HepG2 (cell line): ENCODE measurements around the gene FBXL20. TPM values are rescaled to one million over a fixed set of nuclear protein-coding genes. Genes with fewer than 3 reads are reported as not detected.

Source experiments
- DPF2 ChIP-seq: sonication (generic); formaldehyde crosslinking; IDR thresholded peaks from 2 replicates; pipeline ENCODE4 v1.4.0; 2020; ENCODE audit warnings: mild to moderate bottlenecking, low read depth, missing genetic modification reagents, borderline replicate concordance
- FOXA1 ChIP-seq, 2 experiments: fragments of 450-650 bp in 1 of 2; sonication (generic) in 1 of 2; formaldehyde crosslinking in 1 of 2; IDR thresholded peaks; 2 replicates each; pipeline versions ENCODE4 v1.4.0 to v1.6.1; 2016 to 2020; ENCODE audit warnings: missing genetic modification reagents in 1 of 2
- GABPB1 ChIP-seq: IDR thresholded peaks from 2 replicates; pipeline ENCODE4 v1.6.1; 2016; ENCODE audit warnings: mild to moderate bottlenecking, missing genetic modification reagents, moderate library complexity, missing compliant biosample characterization
- HDAC2 ChIP-seq: sonication (generic); formaldehyde crosslinking; IDR thresholded peaks from 2 replicates; pipeline ENCODE4 v1.4.0; 2020; ENCODE audit warnings: missing genetic modification reagents
- MIXL1 ChIP-seq: IDR thresholded peaks from 2 replicates; pipeline ENCODE4 v1.6.1; 2016
- NFATC3 ChIP-seq: sonication (generic); formaldehyde crosslinking; IDR thresholded peaks from 2 replicates; pipeline ENCODE4 v1.5.1; 2020; ENCODE audit warnings: mild to moderate bottlenecking, missing genetic modification reagents
- NFE2L2 ChIP-seq: fragments of 150-350 bp; IDR thresholded peaks from 2 replicates; pipeline ENCODE4 v1.6.1; 2014; ENCODE audit warnings: low read length
- PTBP1 ChIP-seq: fragments of 200-400 bp; formaldehyde crosslinking; IDR thresholded peaks from 2 replicates; pipeline ENCODE4 v1.6.1; 2018; ENCODE audit warnings: low read length, low read depth; ENCODE audit not compliant: poor library complexity, severe bottlenecking
- THRA ChIP-seq: sonication (generic); formaldehyde crosslinking; IDR thresholded peaks from 2 replicates; pipeline ENCODE4 v1.4.0; 2020; ENCODE audit warnings: missing genetic modification reagents, borderline replicate concordance
- XRCC5 ChIP-seq: fragments of 200-400 bp; formaldehyde crosslinking; optimal IDR thresholded peaks from 2 replicates; pipeline ENCODE3; 2017; ENCODE audit warnings: mild to moderate bottlenecking, low read length
- ZNF207 ChIP-seq: fragments of 450-650 bp; IDR thresholded peaks from 2 replicates; pipeline ENCODE4 v1.6.1; 2016; ENCODE audit warnings: antibody characterized with exemption, borderline replicate concordance
- ZNF292 ChIP-seq: sonication (generic); formaldehyde crosslinking; IDR thresholded peaks from 2 replicates; pipeline ENCODE4 v1.8.1; 2022; ENCODE audit warnings: mild to moderate bottlenecking, low read depth, missing genetic modification reagents, borderline replicate concordance
- ZNF329 ChIP-seq: sonication (generic); formaldehyde crosslinking; IDR thresholded peaks from 2 replicates; pipeline ENCODE4 v1.9.0; 2021; ENCODE audit warnings: low read depth, mild to moderate bottlenecking, missing genetic modification reagents
- ZNF501 ChIP-seq: sonication (generic); formaldehyde crosslinking; IDR thresholded peaks from 2 replicates; pipeline ENCODE4 v1.5.1; 2020; ENCODE audit warnings: mild to moderate bottlenecking, moderate library complexity, missing genetic modification reagents
- polyA plus RNA-seq, 8 experiments: library from polyadenylated mRNA; depleted of rRNA in 3 of 8; stranded (reverse) in 7 of 8; unstranded in 1 of 8; fragments of >200 nt; fragmentation: Illumina TruSeq in 4 of 8; extraction: Trizol in 4 of 8; gene quantifications; 2 replicates each; pipeline versions ENCODE4 v1.2.1 to v1.2.3, GENCODE V29; 2011 to 2016; ENCODE audit warnings: low read depth in 4 of 8, missing spikeins in 1 of 8, mixed read lengths in 1 of 8; ENCODE audit not compliant: insufficient read depth in 1 of 8
- total RNA-seq, 5 experiments: library from RNA; depleted of rRNA; stranded (reverse); fragments of >200 nt; fragmentation: Illumina TruSeq; extraction: Trizol; gene quantifications; 2 replicates each; pipeline ENCODE4 v1.2.3, GENCODE V29; 2016; ENCODE audit warnings: low read depth in 1 of 5
- TF ChIP-seq, protein P1 (sequence below): sonication (generic); formaldehyde crosslinking; IDR thresholded peaks from 2 replicates; pipeline ENCODE4 v1.5.0; 2020; ENCODE audit warnings: mild to moderate bottlenecking, missing genetic modification reagents, moderate library complexity
- TF ChIP-seq, protein P2 (sequence below): IDR thresholded peaks from 2 replicates; pipeline ENCODE4 v1.6.1; 2016; ENCODE audit warnings: missing genetic modification reagents, missing compliant biosample characterization
- TF ChIP-seq, protein P3 (sequence below), 2 experiments: sonication (generic) in 1 of 2; formaldehyde crosslinking in 1 of 2; IDR thresholded peaks; 2 replicates each; pipeline versions ENCODE4 v1.5.1 to v1.6.1; 2011 to 2020; ENCODE audit warnings: borderline replicate concordance in 1 of 2, low read depth in 1 of 2, low read length in 1 of 2, mild to moderate bottlenecking in 1 of 2, missing genetic modification reagents in 1 of 2, moderate library complexity in 1 of 2
- TF ChIP-seq, protein P4 (sequence below), 2 experiments: sonication (generic) in 1 of 2; formaldehyde crosslinking in 1 of 2; IDR thresholded peaks; 2 replicates each; pipeline versions ENCODE4 v1.4.0 to v1.6.1; 2018 to 2020; ENCODE audit warnings: missing genetic modification reagents in 2 of 2, borderline replicate concordance in 1 of 2, low read depth in 1 of 2, mild to moderate bottlenecking in 1 of 2, missing biosample characterization in 1 of 2

FBXL20 gene
- total and polyA plus RNA-seq, 2 of the 13 experiments (the other 11 are each of a cell fraction or from before 2014, with no cell fraction given), result 10.2 to 10.3 TPM

DNA sequence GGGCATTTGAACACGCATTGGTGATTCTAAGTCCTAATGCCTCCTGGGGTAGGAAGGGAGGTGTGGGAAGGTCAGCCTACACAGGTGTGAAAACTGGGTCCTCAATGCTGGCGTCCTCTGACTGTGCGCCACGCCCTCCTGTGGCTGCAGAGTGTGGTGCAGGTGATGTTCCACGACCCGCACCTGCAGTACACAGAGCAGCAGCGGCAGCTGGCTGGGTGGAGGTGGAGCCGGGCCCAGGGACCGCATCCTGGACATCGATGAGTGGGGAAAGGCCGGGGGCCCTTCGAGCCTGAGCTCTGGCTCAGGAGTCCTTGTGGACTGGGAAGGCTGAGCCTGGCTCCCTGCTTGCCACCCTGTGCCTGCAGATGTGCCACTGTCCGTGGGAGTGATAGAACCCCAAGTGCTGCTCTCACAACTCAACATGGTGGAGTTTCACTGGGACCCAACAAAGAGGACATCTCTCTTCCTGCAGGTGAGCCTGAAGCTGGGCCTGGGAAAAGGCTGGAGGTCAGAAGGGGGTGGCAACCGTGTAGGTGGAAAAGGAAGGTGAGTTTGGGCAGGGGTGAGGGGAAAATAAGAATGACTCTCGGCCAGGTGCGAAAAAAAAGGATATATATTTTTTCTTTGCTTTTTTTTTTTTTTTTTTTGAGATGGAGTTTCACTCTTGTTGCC is 161.6 kb downstream of the FBXL20 start (continued):
- TF ChIP-seq HDAC2 (0 out of 2 replicates have a peak, but pooled peaks have one; percentile 28), PTBP1 (peak; percentile 43), XRCC5 (peak; percentile 74), ZNF329 (no peak), NFE2L2 (no peak), ZNF501 (CRISPR knock-in tag) (0 out of 2 replicates have a peak, but pooled peaks have one; percentile 45), ZNF207 (no peak), FOXA1 (IDR thresholded peaks at IDR 0.05) (no peak), FOXA1 (CRISPR knock-in tag; IDR thresholded peaks at IDR 0.05) (peak; percentile 55), THRA (CRISPR knock-in tag) (0 out of 2 replicates have a peak, but pooled peaks have one; percentile 18), NFATC3 (CRISPR knock-in tag) (0 out of 2 replicates have a peak, but pooled peaks have one; percentile 58), ZNF292 (CRISPR knock-in tag) (no peak), GABPB1 (CRISPR knock-in tag) (peak; percentile 19; the same call in 1 of the 2 replicates), DPF2 (CRISPR knock-in tag) (no peak), MIXL1 (CRISPR knock-in tag) (0 out of 2 replicates have a peak, but pooled peaks have one; percentile 31)
- TF ChIP-seq, protein P1, sequence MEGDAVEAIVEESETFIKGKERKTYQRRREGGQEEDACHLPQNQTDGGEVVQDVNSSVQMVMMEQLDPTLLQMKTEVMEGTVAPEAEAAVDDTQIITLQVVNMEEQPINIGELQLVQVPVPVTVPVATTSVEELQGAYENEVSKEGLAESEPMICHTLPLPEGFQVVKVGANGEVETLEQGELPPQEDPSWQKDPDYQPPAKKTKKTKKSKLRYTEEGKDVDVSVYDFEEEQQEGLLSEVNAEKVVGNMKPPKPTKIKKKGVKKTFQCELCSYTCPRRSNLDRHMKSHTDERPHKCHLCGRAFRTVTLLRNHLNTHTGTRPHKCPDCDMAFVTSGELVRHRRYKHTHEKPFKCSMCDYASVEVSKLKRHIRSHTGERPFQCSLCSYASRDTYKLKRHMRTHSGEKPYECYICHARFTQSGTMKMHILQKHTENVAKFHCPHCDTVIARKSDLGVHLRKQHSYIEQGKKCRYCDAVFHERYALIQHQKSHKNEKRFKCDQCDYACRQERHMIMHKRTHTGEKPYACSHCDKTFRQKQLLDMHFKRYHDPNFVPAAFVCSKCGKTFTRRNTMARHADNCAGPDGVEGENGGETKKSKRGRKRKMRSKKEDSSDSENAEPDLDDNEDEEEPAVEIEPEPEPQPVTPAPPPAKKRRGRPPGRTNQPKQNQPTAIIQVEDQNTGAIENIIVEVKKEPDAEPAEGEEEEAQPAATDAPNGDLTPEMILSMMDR (CRISPR knock-in tag), result peak; percentile 92
- TF ChIP-seq, protein P2, sequence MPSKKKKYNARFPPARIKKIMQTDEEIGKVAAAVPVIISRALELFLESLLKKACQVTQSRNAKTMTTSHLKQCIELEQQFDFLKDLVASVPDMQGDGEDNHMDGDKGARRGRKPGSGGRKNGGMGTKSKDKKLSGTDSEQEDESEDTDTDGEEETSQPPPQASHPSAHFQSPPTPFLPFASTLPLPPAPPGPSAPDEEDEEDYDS, result 0 out of 2 replicates have a peak, but pooled peaks have one; percentile 17
- TF ChIP-seq, protein P3, sequence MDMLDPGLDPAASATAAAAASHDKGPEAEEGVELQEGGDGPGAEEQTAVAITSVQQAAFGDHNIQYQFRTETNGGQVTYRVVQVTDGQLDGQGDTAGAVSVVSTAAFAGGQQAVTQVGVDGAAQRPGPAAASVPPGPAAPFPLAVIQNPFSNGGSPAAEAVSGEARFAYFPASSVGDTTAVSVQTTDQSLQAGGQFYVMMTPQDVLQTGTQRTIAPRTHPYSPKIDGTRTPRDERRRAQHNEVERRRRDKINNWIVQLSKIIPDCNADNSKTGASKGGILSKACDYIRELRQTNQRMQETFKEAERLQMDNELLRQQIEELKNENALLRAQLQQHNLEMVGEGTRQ (IDR thresholded peaks at IDR 0.05; ENCODE audit: low read depth, low read length), result no peak
- TF ChIP-seq, protein P3 (CRISPR knock-in tag; IDR thresholded peaks at IDR 0.05; ENCODE audit: borderline replicate concordance), result no peak
- TF ChIP-seq, protein P4, sequence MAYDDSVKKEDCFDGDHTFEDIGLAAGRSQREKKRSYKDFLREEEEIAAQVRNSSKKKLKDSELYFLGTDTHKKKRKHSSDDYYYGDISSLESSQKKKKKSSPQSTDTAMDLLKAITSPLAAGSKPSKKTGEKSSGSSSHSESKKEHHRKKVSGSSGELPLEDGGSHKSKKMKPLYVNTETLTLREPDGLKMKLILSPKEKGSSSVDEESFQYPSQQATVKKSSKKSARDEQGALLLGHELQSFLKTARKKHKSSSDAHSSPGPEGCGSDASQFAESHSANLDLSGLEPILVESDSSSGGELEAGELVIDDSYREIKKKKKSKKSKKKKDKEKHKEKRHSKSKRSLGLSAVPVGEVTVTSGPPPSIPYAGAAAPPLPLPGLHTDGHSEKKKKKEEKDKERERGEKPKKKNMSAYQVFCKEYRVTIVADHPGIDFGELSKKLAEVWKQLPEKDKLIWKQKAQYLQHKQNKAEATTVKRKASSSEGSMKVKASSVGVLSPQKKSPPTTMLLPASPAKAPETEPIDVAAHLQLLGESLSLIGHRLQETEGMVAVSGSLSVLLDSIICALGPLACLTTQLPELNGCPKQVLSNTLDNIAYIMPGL (CRISPR knock-in tag; IDR thresholded peaks at IDR 0.05; ENCODE audit: borderline replicate concordance in 1 of 2, low read depth in 1 of 2), result peak in 1 of 2 experiments; percentile 79; a peak in 1 of 4 replicates
